ENCODE measurements around the gene MTHFS.

- TF ChIP-seq, protein P1, sequence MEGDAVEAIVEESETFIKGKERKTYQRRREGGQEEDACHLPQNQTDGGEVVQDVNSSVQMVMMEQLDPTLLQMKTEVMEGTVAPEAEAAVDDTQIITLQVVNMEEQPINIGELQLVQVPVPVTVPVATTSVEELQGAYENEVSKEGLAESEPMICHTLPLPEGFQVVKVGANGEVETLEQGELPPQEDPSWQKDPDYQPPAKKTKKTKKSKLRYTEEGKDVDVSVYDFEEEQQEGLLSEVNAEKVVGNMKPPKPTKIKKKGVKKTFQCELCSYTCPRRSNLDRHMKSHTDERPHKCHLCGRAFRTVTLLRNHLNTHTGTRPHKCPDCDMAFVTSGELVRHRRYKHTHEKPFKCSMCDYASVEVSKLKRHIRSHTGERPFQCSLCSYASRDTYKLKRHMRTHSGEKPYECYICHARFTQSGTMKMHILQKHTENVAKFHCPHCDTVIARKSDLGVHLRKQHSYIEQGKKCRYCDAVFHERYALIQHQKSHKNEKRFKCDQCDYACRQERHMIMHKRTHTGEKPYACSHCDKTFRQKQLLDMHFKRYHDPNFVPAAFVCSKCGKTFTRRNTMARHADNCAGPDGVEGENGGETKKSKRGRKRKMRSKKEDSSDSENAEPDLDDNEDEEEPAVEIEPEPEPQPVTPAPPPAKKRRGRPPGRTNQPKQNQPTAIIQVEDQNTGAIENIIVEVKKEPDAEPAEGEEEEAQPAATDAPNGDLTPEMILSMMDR (IDR thresholded peaks at IDR 0.05; ENCODE audit: extremely low read depth in 1 of 2, insufficient read depth in 1 of 2, low read depth in 1 of 2, low read length in 2 of 2): no peak
- TF ChIP-seq MYC (IDR thresholded peaks at IDR 0.05; ENCODE audit: low read depth, low read length): no peak
- TF ChIP-seq EZH2 (IDR thresholded peaks at IDR 0.05; ENCODE audit: borderline replicate concordance, low read depth, low read length, severe bottlenecking): no peak
- TF ChIP-seq MAX (IDR thresholded peaks at IDR 0.05; ENCODE audit: insufficient read depth, insufficient read length): no peak
- no peak for TF ChIP-seq POLR2A (IDR thresholded peaks at IDR 0.05; ENCODE audit: low read depth, low read length)
- TF ChIP-seq JUN (IDR thresholded peaks at IDR 0.05; ENCODE audit: borderline replicate concordance, insufficient read depth, insufficient read length, low read depth): no peak
- TF ChIP-seq GATA2 (IDR thresholded peaks at IDR 0.05; ENCODE audit: insufficient read depth, insufficient read length, low read depth, low read length): no peak
- TF ChIP-seq POLR2AphosphoS5 (IDR thresholded peaks at IDR 0.05; ENCODE audit: insufficient read depth, low read depth, low read length): no peak
- no peak for TF ChIP-seq FOS (IDR thresholded peaks at IDR 0.05; ENCODE audit: borderline replicate concordance, insufficient read depth, low read length)
Observed at GRCh38 chr15:79826800-79827199, 70.0 kb downstream of the MTHFS start.

All from endothelial cell of umbilical vein (primary cell).